Activated CD4-positive, CD25-positive, alpha-beta regulatory T cell (primary cell): ENCODE data around the gene DHRSX.
"Not testable (repeated sequence)": the region's sequence is repeated elsewhere in the genome, so short reads cannot be mapped to it uniquely, and the experiment has no call there.

Experiments used
- DNase-seq, 4 experiments: peaks; one replicate each; lab custom pipeline; 2025; lab: John Stamatoyannopoulos, UW

The DHRSX gene

GRCh38 chrX:2211667-2212066, 289.1 kb downstream of the DHRSX start:
- not testable (repeated sequence) for DNase-seq

GRCh38 chrX:2193273-2193592, 307.5 kb downstream of the DHRSX start:
- no peak for DNase-seq

- DNase-seq, result no peak
These were observed 308.0 kb downstream of the DHRSX start for GRCh38 chrX:2192584-2193272.

GRCh38 chrX:2188840-2189239, 311.9 kb downstream of the DHRSX start:
- no peak for DNase-seq

- DNase-seq, result no peak
These were observed 312.4 kb downstream of the DHRSX start for GRCh38 chrX:2188330-2188792.

- DNase-seq, result no peak
These were observed 313.2 kb downstream of the DHRSX start for GRCh38 chrX:2187352-2188115.

GRCh38 chrX:2185341-2186082, 315.3 kb downstream of the DHRSX start:
- no peak for DNase-seq

- DNase-seq, result no peak
These were observed 316.7 kb downstream of the DHRSX start for GRCh38 chrX:2184089-2184488.

- no peak for DNase-seq
These were observed 317.5 kb downstream of the DHRSX start for GRCh38 chrX:2183193-2183725.

GRCh38 chrX:2177541-2177940, 323.2 kb downstream of the DHRSX start:
- no peak for DNase-seq

- no peak for DNase-seq
These were observed 324.0 kb downstream of the DHRSX start for GRCh38 chrX:2176733-2177132.

- DNase-seq, result no peak
These were observed 324.5 kb downstream of the DHRSX start for GRCh38 chrX:2176274-2176673.

- no peak for DNase-seq
These were observed 328.4 kb downstream of the DHRSX start for GRCh38 chrX:2172359-2172758.
